Muscle of arm (tissue), 12 donors: ENCODE results near the gene SMIM35. TPM values are rescaled to one million over a fixed set of nuclear protein-coding genes. Genes with fewer than 3 reads are reported as not detected.
"Not testable (repeated sequence)": the region's sequence is repeated elsewhere in the genome, so short reads cannot be mapped to it uniquely, and the experiment has no call there.

Source experiments
- DNase-seq: peaks from one replicate; pipeline ENCODE4 v3.0.0-alpha.2; 2013
- polyA plus RNA-seq, 12 donors: library from polyadenylated mRNA; unstranded; fragments of 120-200 nt; gene quantifications; one replicate each; pipeline ENCODE4 v1.2.1, GENCODE V29; 2013; ENCODE audit not compliant: insufficient read length in 12 of 12

SMIM35 gene
- polyA plus RNA-seq, 12 donors: 0.11 to 0.36 (median 0.15) TPM; not detected in 4

DNA sequence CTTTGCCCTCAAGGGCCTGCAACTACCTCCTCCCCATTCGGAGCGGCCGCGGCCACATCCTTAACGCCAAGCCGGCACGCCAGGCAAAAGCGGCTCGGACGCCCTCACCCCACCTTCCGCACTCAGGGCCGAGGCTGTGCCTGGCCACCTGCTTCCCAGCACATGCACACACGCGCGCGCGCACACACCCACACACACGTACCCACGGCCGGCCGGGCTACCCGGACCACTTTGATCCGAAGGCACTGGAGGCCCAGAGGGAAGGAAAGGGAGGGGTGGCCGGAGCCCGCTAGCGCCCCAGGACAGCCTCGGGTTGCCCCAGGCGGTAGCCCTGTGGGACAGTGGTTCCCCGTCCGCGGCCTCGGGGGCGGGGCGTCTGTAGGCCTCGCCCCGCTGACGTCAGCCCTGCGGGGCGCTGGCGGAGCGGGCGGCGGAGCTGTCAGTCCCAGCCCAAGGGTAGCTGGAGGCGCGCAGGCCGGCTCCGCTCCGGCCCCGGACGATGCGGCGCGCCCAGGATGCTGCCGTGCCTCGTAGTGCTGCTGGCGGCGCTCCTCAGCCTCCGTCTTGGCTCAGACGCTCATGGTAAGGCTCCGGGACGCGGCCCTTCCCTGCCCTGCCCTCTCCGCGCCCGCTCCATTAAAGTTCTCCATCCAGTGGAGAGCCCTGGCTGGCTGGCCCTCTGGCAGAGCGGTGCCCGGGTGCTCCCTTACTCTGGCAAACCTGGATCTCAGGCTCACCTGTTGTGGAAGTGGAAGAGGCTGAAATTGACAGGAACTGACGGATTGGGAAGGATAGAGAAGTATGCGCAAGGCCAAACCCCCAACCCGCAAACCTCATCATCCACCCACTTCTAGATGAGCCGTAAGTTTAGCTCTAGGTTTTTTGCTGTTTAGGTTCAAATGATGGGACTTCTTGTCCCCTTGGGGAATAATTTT is 100.5 kb downstream of the SMIM35 start, which contains the start of gene IL10RA:
IL10RA (plus strand) TSS at position 442 of the 935 bp plus-strand sequence; CDS start at position 516, 74 bp downstream.
- DNase-seq: peak; percentile 60

DNA sequence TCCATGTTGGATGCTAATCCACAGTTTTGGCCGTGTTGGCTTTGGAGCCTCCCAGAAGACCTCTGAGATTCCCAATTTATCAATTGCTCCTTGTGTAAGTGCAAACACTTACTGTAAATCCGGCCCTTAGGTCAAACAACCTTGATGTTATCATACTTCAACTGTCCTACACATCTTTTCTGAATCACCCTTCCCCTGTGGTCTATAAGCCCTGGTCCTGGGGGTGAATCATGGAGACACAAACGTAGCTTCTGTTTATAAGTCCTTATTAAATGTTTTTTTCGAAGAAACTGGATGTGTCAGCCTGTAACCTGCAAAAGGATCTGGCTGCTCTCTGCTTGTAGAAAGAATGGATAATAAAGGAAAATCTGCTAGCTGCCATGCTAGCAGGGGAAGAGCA is 102.3 kb downstream of the SMIM35 start:
- no peak for DNase-seq

DNA sequence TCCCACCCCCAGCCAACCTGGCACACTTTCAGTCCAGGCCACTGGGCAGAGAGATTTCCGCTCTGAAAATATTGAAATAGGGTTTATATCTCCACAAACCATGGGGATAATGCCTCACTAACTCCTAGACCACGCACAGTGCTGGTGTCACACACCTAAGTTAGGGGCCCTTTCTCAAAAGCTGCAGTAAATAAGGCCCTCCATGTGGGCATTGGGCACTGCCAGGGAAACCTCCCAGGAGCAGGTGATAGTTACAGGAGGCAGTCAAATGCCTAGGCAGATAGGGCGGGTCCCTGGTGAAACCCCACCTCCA is 103.6 kb downstream of the SMIM35 start:
- no peak for DNase-seq

DNA sequence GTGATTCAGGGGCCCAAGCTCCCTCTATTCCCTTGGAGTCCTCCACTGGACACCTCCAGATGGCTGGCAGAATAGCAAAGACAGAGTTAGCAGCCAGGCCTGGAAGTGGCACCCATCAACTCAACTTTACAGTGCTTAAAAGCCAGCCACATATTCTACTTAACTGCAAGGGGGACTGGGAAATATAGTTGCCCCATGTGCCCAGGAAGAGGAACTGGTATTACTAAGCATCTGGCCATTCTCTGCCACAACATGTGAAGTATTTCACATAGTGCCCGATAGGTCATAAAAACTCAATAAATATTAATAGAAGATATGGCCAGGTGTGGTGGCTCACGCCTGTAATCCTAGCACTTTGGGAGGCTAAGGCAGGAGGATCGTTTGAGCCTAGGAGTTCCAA is 106.0 kb downstream of the SMIM35 start:
- no peak for DNase-seq

DNA sequence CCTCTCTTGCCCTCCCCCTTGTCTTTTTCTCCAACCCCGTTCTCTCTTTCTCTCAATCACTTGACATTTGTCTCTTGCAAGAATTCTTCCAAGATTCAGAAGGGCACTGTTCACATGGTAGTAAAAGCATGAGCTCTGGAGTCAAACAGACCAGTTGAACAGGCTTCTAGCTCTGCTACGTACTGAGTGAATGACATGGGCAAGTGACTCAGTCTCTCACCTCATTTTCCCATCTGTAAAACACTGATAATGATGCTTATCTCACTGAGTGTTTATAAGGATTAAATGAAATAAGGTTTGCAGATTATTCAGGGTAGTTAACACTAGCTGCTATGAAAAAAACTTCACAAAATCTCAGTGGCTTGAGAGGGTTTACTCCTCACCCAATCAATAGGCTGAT is 106.5 kb downstream of the SMIM35 start:
- DNase-seq: no peak

DNA sequence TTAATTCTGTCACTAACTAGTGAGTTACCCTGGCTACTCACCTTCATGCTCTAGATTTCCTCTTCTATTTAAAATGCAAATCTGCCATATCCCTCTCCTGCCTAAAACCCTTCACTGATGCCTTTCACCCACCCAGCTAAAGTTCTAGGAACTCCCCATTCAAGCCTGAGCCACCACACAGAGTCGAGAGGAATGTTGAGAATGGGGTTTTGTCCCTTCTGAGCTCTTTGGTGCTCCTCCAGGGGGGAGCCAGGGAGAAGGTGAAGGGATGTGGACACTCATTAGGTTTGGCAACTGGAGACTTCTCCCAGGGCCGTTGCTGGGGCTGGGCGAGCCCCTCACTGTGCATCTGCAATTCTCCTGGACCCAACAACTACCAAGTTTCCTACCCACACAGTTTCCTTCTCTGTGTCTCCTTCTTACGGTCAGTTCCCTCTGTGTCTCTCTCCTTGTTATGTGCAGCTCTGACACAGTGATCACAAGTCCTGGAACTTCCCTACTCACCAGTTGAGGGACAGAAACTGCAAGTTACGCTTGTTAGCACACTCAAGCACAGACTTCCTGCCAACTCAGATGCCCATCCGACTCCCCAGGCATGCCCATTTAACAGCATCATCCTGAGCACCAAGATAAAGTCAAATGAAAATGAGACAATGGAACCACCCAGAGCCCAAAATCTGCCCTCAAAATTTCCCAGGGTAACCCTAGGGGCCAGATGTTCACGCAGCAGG is 107.1 kb downstream of the SMIM35 start:
- no peak for DNase-seq

DNA sequence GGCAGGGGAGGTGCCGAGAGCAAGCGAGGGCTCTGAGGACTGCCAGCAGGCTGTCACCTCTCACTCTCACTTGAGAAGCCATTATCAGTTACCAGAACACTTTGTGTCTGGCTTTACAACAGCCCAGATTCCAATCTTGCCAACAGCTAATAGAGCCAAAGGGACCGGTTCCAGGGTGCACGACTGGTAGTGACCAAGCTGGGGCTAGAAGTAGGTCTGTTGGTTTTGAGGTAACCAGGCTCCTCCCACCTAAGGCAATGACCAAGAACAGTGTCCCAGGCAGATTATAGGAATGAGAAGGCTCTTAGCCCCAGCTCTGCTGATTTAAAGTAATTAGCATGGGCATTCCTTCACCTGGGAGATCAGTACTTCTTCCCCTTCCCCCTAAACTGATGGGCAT is 107.8 kb downstream of the SMIM35 start:
- no peak for DNase-seq

DNA sequence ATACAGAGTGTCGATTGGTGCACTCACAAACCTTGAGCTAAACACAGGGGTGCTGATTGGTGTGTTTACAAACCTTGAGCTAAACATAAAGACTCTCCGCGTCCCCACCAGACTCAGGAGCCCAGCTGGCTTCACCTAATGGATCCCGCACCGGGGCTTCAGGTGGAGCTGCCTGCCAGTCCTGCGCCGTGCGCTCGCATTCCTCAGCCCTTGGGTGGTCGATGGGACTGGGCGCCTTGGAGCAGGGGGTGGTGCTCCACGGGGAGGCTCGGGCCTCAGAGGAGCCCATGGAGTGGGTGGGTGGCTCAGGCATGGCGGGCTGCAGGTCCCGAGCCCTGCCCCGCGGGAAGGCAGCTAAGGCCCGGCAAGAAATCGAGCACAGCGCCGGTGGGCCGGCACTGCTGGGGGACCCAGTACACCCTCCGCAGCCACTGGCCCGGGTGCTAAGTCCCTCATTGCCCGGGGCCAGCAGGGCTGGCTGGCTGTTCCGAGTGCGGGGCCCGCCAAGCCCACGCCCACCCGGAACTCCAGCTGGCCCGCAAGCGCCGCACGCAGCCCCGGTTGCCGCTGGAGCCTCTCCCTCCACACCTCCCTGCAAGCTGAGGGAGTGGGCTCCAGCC is 108.4 kb downstream of the SMIM35 start:
- not testable (repeated sequence) for DNase-seq

DNA sequence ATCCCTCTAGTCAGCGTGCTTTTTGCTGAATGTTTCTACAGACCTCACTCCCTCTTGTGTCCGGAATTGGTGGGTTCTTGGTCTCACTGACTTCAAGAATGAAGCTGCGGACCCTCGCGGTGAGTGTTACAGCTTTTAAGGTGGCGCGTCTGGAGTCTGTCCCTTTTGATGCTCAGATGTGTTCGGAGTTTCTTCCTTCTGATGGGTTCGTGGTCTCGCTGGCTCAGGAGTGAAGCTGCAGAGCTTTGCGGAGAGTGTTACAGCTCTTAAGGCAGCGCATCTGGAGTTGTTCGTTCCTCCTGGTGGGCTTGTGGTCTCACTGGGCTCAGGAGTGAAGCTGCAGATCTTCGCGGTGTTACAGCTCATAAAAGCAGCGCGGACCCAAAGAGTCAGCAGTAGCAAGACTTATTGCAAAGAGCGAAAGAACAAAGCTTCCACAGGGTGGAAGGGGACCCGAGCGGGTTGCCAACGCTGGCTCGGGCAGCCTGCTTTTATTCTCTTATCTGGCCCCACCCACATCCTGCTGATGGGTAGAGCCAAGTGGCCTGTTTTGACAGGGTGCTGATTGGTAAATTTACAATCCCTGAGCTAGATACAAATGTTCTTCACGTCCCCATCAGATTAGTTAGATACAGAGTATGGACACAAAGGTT is 109.0 kb downstream of the SMIM35 start:
- not testable (repeated sequence) for DNase-seq

DNA sequence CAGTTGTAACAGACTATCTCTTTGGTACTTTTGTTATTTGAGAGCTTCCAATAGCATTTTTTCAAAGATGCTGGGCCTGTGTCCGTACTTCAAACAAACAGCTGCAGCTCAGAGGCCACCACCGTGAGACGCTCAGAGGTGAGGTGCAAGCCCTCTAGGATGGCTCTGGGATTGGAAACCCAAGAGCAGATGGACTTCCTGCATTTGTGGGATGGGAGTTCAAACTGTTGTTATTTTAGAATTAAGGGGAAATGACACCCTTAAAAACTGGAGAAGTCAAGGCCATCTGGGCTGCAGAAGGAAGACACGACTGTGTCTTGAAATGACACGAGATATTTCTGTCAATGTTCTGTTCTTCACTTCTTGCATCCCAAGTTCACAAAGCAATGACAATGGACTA is 109.7 kb downstream of the SMIM35 start:
- no peak for DNase-seq

DNA sequence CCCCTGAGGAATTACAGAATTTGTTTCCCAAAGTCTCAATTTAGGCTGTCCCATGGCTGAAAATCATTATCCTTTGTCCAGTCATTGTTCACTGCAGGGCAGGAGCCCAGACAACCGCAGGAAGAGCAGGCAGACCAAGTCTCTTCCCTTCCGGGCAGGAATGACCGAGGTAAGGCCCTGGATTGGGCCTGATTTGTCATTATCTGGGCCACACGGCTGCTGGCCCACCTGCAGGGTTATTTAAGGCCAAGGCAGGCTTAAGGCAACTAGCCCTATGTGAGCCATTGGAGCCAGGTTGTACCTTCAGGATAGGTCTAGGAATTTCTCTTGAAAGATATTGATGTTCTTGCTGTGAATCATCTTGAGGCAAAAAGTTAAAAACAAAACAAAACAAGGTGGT is 110.3 kb downstream of the SMIM35 start:
- DNase-seq: no peak

DNA sequence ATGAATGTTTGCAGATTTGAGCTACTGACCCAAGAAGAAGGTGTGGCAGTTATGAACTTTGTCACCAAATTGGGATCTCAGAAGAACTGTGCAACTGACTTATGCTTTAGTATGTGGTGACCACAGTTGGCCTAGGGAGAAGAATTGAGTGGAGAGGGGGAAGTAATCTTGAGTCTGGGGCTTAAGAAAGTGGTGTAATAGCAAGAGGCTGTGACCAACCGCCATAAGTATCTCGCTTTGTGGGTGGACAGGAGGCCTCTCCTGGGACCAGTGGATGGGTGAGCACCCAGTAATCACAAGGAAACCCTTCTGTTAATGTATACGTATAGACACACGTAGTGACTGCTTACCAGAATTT is 113.3 kb downstream of the SMIM35 start:
- DNase-seq: no peak

DNA sequence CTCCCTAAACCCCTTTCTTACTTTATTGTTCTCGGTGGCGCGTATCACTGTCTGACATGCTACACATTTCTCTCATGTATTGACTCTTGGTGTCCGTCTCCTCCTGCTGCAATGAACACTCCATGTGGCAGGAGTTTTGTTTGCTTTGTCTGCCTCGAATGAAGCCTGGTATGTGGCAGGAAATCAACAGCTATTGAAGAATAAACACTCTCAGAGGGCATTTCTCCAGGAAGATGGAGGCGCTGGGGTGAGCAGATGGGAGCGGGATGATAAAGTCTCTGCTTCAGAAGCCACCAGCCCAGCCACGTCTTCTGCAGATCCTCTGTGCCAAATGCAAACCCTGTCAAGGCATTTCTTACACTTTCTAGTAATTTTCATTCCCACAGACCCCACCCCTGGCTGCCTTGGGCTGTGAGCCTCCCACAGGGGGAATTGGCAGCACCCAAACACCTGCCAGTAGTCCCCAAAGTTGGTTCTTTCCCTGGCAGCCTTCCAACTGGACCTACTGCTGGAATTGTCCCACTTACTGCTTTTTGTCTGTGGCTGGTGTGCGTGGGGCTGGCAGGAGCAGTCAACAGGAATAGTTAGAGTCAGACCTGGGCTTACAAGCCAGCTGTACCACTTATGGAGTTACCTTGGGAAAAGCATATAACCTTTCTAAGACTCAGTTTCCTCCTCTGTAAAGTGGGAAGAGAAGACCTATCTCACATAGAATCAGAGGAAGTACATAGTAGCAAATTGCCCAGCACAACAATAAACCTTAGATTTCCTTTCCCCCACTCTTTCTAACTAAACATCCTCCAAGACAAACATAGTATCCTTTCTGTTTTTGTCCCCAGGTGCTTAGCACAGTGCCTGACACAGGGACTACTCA is 113.9 kb downstream of the SMIM35 start:
- no peak for DNase-seq

DNA sequence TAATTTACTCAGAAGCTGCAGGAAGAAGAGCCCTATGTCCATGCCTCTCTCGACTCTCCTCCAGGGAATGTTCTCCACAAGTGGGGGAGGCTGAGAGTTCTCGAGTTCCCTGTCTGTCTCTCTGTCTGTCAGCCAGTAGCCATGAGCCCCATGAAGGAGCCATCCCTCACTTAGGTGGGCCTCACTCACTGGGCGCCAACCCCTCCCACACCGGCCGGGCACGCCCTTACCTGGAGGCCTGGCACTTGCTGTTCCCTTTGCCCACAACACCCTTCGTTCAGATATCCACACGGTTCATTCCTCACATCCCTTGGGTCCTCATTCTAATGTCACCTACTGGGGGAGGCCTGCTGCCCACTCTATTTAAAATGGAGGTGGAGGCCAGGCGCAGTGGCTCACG is 114.7 kb downstream of the SMIM35 start:
- DNase-seq: no peak

DNA sequence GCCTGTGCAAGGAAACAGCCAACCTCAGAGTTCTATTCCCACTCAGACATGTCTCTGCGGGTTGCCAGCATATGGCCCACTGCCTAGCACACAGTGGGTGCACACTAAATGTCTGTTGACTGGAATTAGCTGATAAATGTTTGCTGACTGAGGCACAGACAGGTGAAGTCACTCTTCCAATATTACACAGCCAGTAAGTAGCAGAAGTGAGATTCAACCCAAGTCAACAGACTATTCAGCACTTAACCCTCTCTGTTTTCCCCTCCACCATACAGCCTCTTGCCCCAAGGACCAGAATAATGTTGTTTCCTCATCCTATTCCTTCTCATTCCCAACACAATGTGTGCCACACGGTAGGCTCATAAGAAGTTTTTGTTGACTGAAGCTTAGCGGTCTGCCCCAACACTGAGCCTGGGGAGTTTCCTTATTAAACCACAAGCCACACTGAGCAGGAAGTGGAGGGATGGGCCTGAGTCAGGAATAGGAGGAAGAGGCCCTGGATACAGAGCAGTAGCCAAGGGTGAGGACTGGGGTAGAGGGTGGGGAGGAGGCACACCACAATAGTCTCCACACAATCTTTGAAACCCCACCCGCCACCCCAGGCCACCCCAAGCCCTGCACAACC is 116.3 kb downstream of the SMIM35 start:
- DNase-seq: no peak

DNA sequence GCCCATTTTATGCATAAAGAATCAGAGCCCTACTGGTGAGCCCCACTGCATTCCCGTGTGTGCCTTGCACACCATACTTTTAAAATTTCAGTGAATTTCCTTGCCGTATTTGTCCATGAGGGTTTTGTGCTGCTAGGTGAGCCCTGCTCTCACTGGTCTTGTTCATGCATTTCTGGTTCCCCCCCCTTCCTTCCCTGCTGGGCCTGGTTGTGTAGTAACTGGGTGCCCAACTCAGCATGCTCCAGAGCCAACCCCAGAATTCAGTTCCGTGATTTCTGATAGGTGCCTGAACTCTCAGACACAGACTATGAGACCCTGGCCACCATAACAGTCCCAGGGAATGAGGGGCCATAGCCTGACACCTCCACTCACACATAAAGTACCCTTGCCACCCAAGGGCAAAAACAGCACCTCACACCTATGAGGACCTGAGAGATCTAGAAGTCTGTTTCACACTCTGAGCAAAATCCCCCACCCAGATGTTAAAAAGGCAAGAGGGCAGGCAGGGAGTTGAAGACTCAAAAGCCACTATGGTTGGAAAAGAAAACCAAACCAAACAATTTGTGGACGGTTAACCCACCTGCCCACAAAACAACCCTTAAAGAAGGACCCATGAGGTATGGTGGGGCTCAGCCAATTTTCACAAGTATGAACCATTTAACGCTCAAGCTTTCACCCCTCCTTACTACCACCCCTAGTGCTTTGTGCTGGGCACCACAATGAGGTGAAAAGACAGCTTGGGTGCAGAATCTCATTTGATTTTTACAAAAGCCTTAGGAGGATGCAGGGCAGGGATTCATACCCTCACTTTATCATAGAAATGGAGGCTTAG is 117.4 kb downstream of the SMIM35 start:
- no peak for DNase-seq

DNA sequence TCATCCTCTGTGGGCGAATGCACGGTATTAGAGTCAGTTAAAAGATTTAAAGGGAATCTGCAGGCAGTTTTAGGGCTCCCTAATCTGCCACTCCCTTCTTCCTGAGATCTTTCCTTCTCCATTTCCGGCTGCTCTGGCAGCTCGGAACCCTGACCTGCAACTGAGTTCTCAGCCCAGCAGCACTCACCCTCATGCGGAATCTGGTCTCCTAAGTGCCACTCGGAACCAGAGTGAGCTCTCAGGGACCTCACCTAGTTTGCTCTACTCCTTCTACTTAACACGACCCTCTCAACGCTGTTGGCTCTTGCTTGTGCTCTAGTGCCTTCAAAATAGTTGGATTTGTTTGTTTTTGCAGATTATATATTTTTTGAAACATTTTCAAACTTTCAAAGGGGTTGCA is 119.9 kb downstream of the SMIM35 start:
- no peak for DNase-seq

DNA sequence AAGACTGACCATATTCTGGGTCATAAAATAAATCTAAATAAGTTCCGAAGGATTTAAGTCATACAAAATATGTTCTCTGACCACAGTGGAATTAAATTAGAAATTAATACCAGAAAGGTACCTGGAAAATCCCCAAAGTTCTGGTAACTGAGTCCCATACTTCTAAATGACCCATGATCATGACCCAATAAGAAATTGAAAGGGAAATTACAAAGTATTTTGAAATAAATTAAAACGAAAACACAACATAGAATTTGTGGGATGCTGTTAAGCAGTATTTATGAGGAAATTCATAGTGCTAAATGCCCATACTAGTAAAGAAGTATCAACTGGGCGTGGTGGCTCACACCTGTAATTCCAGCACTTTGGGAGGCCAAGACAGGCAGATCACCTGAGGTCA is 123.9 kb downstream of the SMIM35 start:
- DNase-seq: no peak

DNA sequence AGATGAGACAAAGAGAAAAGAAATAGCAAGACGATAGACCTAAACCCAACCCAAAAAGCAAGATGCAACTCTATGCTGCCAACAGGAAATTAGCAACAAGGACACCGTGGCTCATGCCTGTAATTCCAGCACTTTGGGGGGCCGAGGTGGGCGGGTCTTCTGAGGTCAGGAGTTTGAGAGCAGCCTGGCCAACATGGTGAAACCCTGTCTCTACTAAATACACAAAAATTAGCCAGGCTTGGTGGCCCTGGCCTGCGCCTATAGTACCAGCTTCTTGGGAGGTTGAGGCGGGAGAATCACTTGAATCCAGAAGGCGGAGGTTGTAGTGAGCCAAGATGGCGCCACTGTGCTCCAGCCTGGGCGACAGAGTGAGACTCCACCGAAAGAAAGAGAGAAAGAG is 124.9 kb downstream of the SMIM35 start:
- DNase-seq: no peak

DNA sequence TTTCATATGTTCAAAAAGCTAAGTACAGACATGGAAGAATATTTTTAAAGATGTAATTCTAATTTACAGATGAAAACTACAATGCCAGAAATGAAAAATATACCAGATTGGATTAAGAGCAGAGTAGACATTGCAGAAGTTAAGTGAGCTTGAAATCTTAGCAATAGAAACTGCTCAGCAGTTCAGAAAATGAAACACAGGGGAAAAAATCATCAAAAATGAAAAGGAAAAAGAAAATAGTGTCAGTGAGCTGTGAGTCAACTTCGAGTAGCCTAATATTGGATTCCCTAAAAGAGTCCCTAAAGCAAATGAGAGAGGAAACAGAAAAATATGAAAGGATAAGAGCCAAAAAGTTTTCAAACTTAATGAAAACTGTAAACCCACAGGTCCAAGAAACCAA is 126.4 kb downstream of the SMIM35 start:
- no peak for DNase-seq
